Measurements from ENCODE around the gene PLEKHH2. TPM values are rescaled to one million over a fixed set of nuclear protein-coding genes. Genes with fewer than 3 reads are reported as not detected.

PLEKHH2 gene
- total RNA-seq, 1 donor from 2014 or later = 9.8 TPM

DNA sequence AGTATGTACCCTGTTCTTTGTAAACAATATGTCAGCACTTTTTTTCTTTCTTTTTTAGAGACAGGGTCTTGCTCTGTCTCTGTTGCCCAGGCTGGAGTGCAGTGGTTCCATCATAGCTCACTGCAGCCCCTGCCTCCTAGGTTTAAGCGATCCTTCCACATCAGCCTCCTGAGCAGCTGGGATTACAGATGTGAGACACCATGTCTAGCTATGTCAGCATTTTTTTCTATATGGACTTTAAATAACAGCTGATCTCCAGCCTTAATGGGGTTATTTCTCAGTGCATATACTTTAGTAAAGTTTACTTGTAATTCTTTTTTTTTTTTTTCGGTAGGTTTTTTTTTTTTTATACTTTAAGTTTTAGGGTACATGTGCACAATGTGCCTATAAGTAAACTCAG, 174.9 kb downstream of the PLEKHH2 start:
- DNase-seq (ENCODE audit: low spot score) = no peak

DNA sequence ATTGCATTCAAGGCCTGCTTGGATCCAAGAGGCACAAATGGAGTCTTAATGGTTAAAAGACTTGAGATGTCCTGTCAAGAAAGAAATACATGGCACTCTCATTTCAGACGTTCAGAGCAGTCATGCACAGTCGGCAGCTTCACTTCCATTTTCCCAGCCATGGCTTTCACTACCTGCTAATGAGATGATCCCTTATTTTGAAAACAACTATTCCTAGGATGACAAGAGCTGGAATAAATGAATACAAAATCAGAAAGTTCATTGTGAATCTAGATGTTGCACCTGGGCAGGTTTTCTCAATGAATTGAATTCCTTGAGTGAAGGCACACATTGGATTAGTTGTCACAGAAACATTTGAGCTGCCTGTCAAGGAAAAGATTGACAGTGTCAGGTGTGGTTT, 175.9 kb downstream of the PLEKHH2 start:
- DNase-seq (ENCODE audit: low spot score) = no peak

DNA sequence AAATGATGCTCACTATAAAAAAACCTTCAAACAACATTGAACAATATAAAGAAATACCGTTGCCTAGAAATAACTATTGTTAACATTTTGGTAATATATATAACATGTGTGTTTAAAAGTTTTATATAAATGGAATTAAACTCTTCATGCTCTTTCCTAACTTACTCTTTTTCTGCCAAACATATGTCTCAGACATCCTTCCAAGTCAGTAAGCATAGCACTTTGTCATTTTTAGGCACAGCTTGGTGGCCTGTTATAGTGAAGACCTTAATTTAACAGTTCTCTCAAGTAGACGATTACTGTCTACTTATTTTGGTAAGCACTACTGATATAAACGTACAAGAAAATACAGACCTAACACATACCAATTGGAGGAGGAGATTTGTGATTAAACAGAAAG, 177.7 kb downstream of the PLEKHH2 start:
- no peak for DNase-seq (ENCODE audit: low spot score)

Other genes with a start within 250 kb of the PLEKHH2 start
- 59.3 TPM for gene THADA, start 41.2 kb upstream of the PLEKHH2 start, total RNA-seq
- 0.99 TPM for gene C1GALT1C1L, start 39.2 kb downstream of the PLEKHH2 start, total RNA-seq
- 35.6 TPM for gene DYNC2LI1, start 136.8 kb downstream of the PLEKHH2 start, total RNA-seq
- not detected for gene ABCG5, start 201.6 kb downstream of the PLEKHH2 start, total RNA-seq
- gene ABCG8, start 201.7 kb downstream of the PLEKHH2 start, total RNA-seq = not detected

Measured in ureter (tissue), 1 donor.